Naive thymus-derived CD4-positive, alpha-beta T cell (primary cell): ENCODE measurements around the gene COL5A1. TPM values are rescaled to one million over a fixed set of nuclear protein-coding genes. Genes with fewer than 3 reads are reported as not detected.

ENCODE experiments used
- ATAC-seq: fragments of 150-1000 bp; cut with Tn5 transposase; 2 replicates; pipeline ENCODE4 v1.10.0; 2021; ENCODE audit warnings: mild to moderate bottlenecking, moderate library complexity
- CTCF ChIA-PET: fragments of 350-600 bp; sonication (Branson Sonifier 250); formaldehyde crosslinking; loops from one replicate; lab custom pipeline; 2021; ENCODE audit warnings: antibody characterized with exemption; lab: Charles Lee
- POLR2A ChIA-PET: fragments of 350-600 bp; sonication (Branson Sonifier 250); formaldehyde crosslinking; loops from one replicate; lab custom pipeline; 2021; ENCODE audit warnings: antibody characterized with exemption, inconsistent platforms; lab: Charles Lee
- DNase-seq, 9 donors: peaks; one replicate each; pipeline versions ENCODE4 v3.0.0 to v3.0.0-alpha.2; 2020 to 2022; ENCODE audit warnings: mixed read lengths in 1 of 9
- H3K27ac ChIP-seq: one replicate; pipeline ENCODE4 v1.7.0; 2013; ENCODE audit warnings: mild to moderate bottlenecking, low read depth, low read length, moderate library complexity
- H3K27me3 ChIP-seq, 2 donors: one replicate each; pipeline ENCODE4 v1.7.0; 2013; ENCODE audit warnings: low read length in 2 of 2, mild to moderate bottlenecking in 2 of 2, moderate library complexity in 2 of 2; ENCODE audit not compliant: control insufficient read depth in 2 of 2, insufficient read depth in 2 of 2
- H3K36me3 ChIP-seq, 3 experiments: 1 replicate in 2 of 3; 2 replicates in 1 of 3; pipeline ENCODE4 v1.7.0; 2013; ENCODE audit warnings: low read length in 3 of 3, mild to moderate bottlenecking in 3 of 3, moderate library complexity in 1 of 3; ENCODE audit not compliant: insufficient read depth in 3 of 3, control insufficient read depth in 2 of 3
- H3K4me1 ChIP-seq, 2 donors: one replicate each; pipeline ENCODE4 v1.7.0; 2013; ENCODE audit warnings: low read length in 2 of 2, mild to moderate bottlenecking in 2 of 2, moderate library complexity in 1 of 2; ENCODE audit not compliant: control insufficient read depth in 2 of 2, insufficient read depth in 2 of 2
- H3K4me3 ChIP-seq: 2 replicates; pipeline ENCODE4 v1.7.0; 2013; ENCODE audit warnings: mild to moderate bottlenecking, low read length
- H3K9me3 ChIP-seq, 3 experiments: 1 replicate in 2 of 3; 2 replicates in 1 of 3; pipeline ENCODE4 v1.7.0; 2013; ENCODE audit warnings: low read length in 3 of 3; ENCODE audit not compliant: control insufficient read depth in 2 of 3
- H3K27ac Mint-ChIP-seq, 9 donors: one replicate each; pipeline ENCODE4 v1.8.0; 2020 to 2022; ENCODE audit warnings: mixed read lengths in 9 of 9, mild to moderate bottlenecking in 8 of 9, moderate library complexity in 5 of 9, inconsistent platforms in 2 of 9
- H3K27me3 Mint-ChIP-seq, 5 donors: one replicate each; pipeline ENCODE4 v1.8.0; 2021 to 2022; ENCODE audit warnings: mixed read lengths in 5 of 5, mild to moderate bottlenecking in 1 of 5
- H3K36me3 Mint-ChIP-seq, 5 donors: one replicate each; pipeline ENCODE4 v1.8.0; 2020 to 2022; ENCODE audit warnings: mixed read lengths in 5 of 5, mild to moderate bottlenecking in 3 of 5, inconsistent platforms in 1 of 5
- H3K4me1 Mint-ChIP-seq, 7 donors: one replicate each; pipeline ENCODE4 v1.8.0; 2020 to 2022; ENCODE audit warnings: mixed read lengths in 7 of 7, mild to moderate bottlenecking in 3 of 7, inconsistent platforms in 1 of 7
- H3K4me3 Mint-ChIP-seq, 10 donors: one replicate each; pipeline ENCODE4 v1.8.0; 2020 to 2022; ENCODE audit warnings: mild to moderate bottlenecking in 10 of 10, mixed read lengths in 10 of 10, moderate library complexity in 6 of 10, inconsistent platforms in 2 of 10
- H3K9me3 Mint-ChIP-seq, 11 donors: one replicate each; pipeline ENCODE4 v1.8.0; 2020 to 2022; ENCODE audit warnings: mixed read lengths in 11 of 11, mild to moderate bottlenecking in 4 of 11, inconsistent platforms in 1 of 11, moderate library complexity in 1 of 11
- intact Hi-C, 2 donors: fragments of 100-400 bp; cut with micrococcal nuclease; formaldehyde crosslinking; loops; one replicate each; pipeline ENCODE4 v1.15.1; 2023
- polyA plus RNA-seq, 2 donors: library from polyadenylated mRNA; unstranded; fragments of 300-500 nt; fragmentation: Illumina TruSeq; gene quantifications; one replicate each; pipeline ENCODE4 v1.2.3, GENCODE V29; 2021
- total RNA-seq, 6 experiments: library from RNA in 5 of 6; stranded (reverse) in 5 of 6; gene quantifications; 1 replicate in 5 of 6; 2 replicates in 1 of 6; pipeline ENCODE4 v1.2.3 and lab custom pipeline; 2021 to 2026

Gene COL5A1
- total and polyA plus RNA-seq, 7 experiments from 2014 or later = 0.16 to 0.56 (median 0.24) TPM; not detected in 2

GRCh38 chr9:134814598-134815215 is 173.1 kb downstream of the COL5A1 start:
- DNase-seq = no peak
- CTCF ChIA-PET = no interaction called here
- no peaks in the 10 kb centered on the region for H3K36me3 ChIP-seq
- no peaks in the 10 kb centered on the region for H3K4me1 Mint-ChIP-seq
- H3K27me3 Mint-ChIP-seq = no peaks in the 10 kb centered on the region
- no peak for ATAC-seq
- no peaks in the 10 kb centered on the region for H3K4me1 ChIP-seq
- H3K27ac ChIP-seq = no peak overlapping the region
- no peak overlapping the region for H3K4me3 Mint-ChIP-seq
- H3K9me3 ChIP-seq = no peaks in the 10 kb centered on the region
- no peak overlapping the region for H3K4me3 ChIP-seq
- POLR2A ChIA-PET = no interaction called here
- H3K36me3 Mint-ChIP-seq = no peaks in the 10 kb centered on the region
- no peaks in the 10 kb centered on the region for H3K27me3 ChIP-seq
- H3K27ac Mint-ChIP-seq = no peak overlapping the region
- H3K9me3 Mint-ChIP-seq = no peaks in the 10 kb centered on the region
- intact Hi-C loops = no loop called here

- H3K27ac Mint-ChIP-seq = no peak overlapping the region
- no peaks in the 10 kb centered on the region for H3K9me3 Mint-ChIP-seq
- ATAC-seq (no peak), DNase-seq (no peak)
- H3K27me3 Mint-ChIP-seq = no peaks in the 10 kb centered on the region
- H3K27ac ChIP-seq = no peak overlapping the region
- H3K36me3 Mint-ChIP-seq = no peaks in the 10 kb centered on the region
- no peaks in the 10 kb centered on the region for H3K36me3 ChIP-seq
- no peaks in the 10 kb centered on the region for H3K4me1 Mint-ChIP-seq
- H3K4me3 Mint-ChIP-seq = no peak overlapping the region
- no peaks in the 10 kb centered on the region for H3K4me1 ChIP-seq
- no peak overlapping the region for H3K4me3 ChIP-seq
- no peaks in the 10 kb centered on the region for H3K9me3 ChIP-seq
- ChIA-PET POLR2A (no interaction called here), CTCF (no interaction called here)
- H3K27me3 ChIP-seq = no peaks in the 10 kb centered on the region
- intact Hi-C loops = no loop called here
These were observed 174.0 kb downstream of the COL5A1 start for GRCh38 chr9:134815435-134816214.

DNA sequence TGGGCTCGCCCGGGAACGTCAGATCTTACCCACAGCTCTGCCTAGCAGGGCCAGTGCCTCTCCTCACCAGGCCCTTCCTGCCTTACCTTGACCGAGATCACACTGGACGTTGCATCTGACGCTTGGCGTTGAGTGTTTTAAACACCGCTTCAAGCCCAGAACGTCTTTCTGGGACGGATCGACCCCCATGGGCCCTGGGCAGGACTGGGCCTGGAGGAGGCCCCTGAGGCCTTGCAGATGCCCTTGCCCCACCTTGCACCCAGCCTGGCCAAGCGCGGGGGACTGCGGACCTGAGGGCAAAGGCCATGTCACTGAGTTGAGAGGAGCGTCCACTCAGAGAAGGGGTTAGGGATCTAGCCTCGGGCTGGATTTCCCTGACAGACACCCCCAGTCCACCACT is 174.7 kb downstream of the COL5A1 start:
- H3K27me3 ChIP-seq = no peaks in the 10 kb centered on the region
- H3K4me1 ChIP-seq = no peaks in the 10 kb centered on the region
- no peaks in the 10 kb centered on the region for H3K9me3 Mint-ChIP-seq
- H3K27ac Mint-ChIP-seq = no peak overlapping the region
- ATAC-seq (no peak), DNase-seq (no peak)
- ChIA-PET CTCF (no interaction called here), POLR2A (no interaction called here)
- H3K27me3 Mint-ChIP-seq = no peaks in the 10 kb centered on the region
- no peaks in the 10 kb centered on the region for H3K36me3 Mint-ChIP-seq
- intact Hi-C loops = no loop called here
- no peaks in the 10 kb centered on the region for H3K36me3 ChIP-seq
- H3K4me3 Mint-ChIP-seq = no peak overlapping the region
- no peak overlapping the region for H3K4me3 ChIP-seq
- H3K4me1 Mint-ChIP-seq = no peaks in the 10 kb centered on the region
- no peaks in the 10 kb centered on the region for H3K9me3 ChIP-seq
- no peak overlapping the region for H3K27ac ChIP-seq

DNA sequence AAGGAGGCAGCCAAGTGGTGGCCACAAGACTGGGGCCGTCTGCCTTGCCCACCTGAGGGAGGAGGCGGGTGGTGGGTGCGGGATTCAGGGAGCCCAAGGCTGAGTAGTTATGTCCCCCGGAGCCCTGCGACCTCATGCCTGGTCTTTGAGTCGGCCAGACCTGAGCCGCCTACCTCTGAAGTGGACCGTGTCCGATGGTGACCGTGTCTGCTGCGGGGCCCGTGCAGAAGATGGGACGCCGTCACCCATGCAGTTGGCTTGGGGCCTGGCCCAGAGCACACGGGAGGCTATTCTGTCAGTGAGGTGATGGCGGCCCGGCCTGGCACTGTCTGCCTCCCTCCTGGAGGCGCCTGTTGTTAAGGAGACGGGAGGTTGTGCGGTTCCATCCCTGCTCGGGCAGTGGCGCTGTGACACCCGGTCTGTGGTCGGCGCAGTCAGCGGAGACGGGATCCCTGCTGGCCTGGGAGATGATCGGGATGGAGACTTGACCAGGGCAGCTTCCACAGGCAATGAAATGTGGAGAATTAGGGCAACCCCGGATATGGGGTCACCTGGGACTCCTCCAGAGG is 176.5 kb downstream of the COL5A1 start:
- H3K27me3 ChIP-seq = no peaks in the 10 kb centered on the region
- no peak overlapping the region for H3K27ac ChIP-seq
- H3K9me3 Mint-ChIP-seq = no peaks in the 10 kb centered on the region
- no peak overlapping the region for H3K4me3 Mint-ChIP-seq
- no peaks in the 10 kb centered on the region for H3K9me3 ChIP-seq
- H3K36me3 ChIP-seq = no peaks in the 10 kb centered on the region
- H3K4me3 ChIP-seq = no peak overlapping the region
- ChIA-PET CTCF (no interaction called here), POLR2A (no interaction called here)
- no peaks in the 10 kb centered on the region for H3K36me3 Mint-ChIP-seq
- ATAC-seq = no peak
- intact Hi-C loops = no loop called here
- no peak overlapping the region for H3K27ac Mint-ChIP-seq
- H3K4me1 ChIP-seq = no peaks in the 10 kb centered on the region
- H3K4me1 Mint-ChIP-seq = no peaks in the 10 kb centered on the region
- no peaks in the 10 kb centered on the region for H3K27me3 Mint-ChIP-seq
- DNase-seq = no peak

DNA sequence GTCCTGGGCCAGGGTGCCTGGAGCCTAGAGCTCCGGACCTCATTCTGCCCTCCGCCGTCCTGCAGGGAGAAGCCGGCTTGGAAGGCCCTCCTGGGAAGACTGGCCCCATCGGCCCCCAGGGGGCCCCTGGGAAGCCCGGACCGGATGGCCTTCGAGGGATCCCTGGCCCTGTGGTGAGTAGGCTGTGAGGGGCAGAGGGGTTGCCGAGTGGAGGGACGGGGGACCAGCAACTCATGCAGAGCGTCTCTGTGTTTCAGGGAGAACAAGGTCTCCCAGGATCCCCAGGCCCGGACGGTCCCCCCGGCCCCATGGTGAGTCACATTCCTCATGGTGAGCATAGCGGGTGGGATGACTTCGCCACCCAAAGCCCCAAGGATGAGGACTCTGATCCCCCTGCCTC is 177.0 kb downstream of the COL5A1 start:
- no peak overlapping the region for H3K4me3 Mint-ChIP-seq
- H3K27me3 Mint-ChIP-seq = no peaks in the 10 kb centered on the region
- no peaks in the 10 kb centered on the region for H3K4me1 ChIP-seq
- H3K9me3 ChIP-seq = no peaks in the 10 kb centered on the region
- no peak overlapping the region for H3K27ac ChIP-seq
- intact Hi-C loops = no loop called here
- no peak overlapping the region for H3K4me3 ChIP-seq
- no peak overlapping the region for H3K27ac Mint-ChIP-seq
- H3K4me1 Mint-ChIP-seq = no peaks in the 10 kb centered on the region
- no peaks in the 10 kb centered on the region for H3K36me3 Mint-ChIP-seq
- H3K27me3 ChIP-seq = no peaks in the 10 kb centered on the region
- no peaks in the 10 kb centered on the region for H3K9me3 Mint-ChIP-seq
- ATAC-seq (no peak), DNase-seq (no peak)
- H3K36me3 ChIP-seq = no peaks in the 10 kb centered on the region
- ChIA-PET POLR2A (no interaction called here), CTCF (no interaction called here)

DNA sequence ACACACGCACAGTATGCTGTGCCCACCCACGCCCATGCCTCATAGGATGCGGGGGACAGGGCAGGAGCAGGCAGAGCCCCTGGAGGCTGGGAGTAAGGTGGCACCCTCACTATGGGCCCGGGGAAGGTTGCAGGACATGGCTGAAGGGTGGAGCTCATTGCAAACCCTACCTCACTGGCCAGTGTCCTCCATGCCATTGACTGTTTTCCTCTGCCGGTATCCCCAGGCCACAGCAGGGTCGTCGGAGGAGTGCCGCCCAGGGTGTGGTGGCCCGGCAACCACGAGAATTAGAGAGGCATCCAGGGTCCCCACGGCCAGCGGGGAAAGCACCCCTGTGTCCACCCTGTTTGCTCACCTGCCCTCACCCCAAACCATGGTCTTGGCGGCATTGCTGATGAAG is 179.3 kb downstream of the COL5A1 start:
- no peaks in the 10 kb centered on the region for H3K36me3 Mint-ChIP-seq
- ATAC-seq (no peak), DNase-seq (no peak)
- H3K4me1 ChIP-seq = no peaks in the 10 kb centered on the region
- CTCF ChIA-PET = no interaction called here
- no peaks in the 10 kb centered on the region for H3K27me3 ChIP-seq
- no peak overlapping the region for H3K4me3 Mint-ChIP-seq
- H3K27ac Mint-ChIP-seq = no peak overlapping the region
- no peaks in the 10 kb centered on the region for H3K9me3 ChIP-seq
- H3K9me3 Mint-ChIP-seq = no peaks in the 10 kb centered on the region
- intact Hi-C loops = no loop called here
- H3K27me3 Mint-ChIP-seq = no peaks in the 10 kb centered on the region
- POLR2A ChIA-PET = no interaction called here
- H3K36me3 ChIP-seq = no peaks in the 10 kb centered on the region
- no peak overlapping the region for H3K4me3 ChIP-seq
- no peaks in the 10 kb centered on the region for H3K4me1 Mint-ChIP-seq
- H3K27ac ChIP-seq = no peak overlapping the region

DNA sequence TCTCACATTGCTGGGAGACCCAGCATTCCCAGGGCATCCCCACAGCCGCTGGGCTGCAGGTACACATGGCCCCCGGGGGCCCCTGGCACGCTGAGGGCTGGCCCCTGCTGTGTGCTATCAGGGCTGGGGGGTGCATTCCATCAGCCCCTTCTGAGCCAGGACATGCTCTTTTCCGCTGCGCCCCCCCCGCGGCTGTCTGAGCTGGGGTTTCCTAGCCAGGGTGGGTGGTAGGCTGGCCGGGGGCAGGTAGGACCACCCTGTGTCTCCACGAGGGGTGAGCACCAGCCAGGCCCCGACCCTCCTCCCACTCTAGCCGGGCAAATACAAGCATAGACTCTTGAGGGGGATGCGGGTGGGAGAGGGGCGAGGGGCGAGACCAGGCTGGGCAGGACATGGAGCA is 180.9 kb downstream of the COL5A1 start:
- no peak for DNase-seq
- no peak overlapping the region for H3K27ac ChIP-seq
- Mint-ChIP-seq H3K27me3 (no peaks in the 10 kb centered on the region), H3K4me1 (peaks cover 0 to 2% (median 0%) of the 10 kb centered on the region in 7 donors), H3K4me3 (no peak overlapping the region), H3K27ac (no peak overlapping the region), H3K9me3 (no peaks in the 10 kb centered on the region), H3K36me3 (no peaks in the 10 kb centered on the region)
- POLR2A ChIA-PET = no interaction called here
- ATAC-seq = no peak
- CTCF ChIA-PET = no interaction called here
- no peak overlapping the region for H3K4me3 ChIP-seq
- no peaks in the 10 kb centered on the region for H3K9me3 ChIP-seq
- H3K36me3 ChIP-seq = no peaks in the 10 kb centered on the region
- intact Hi-C loops = no loop called here
- no peaks in the 10 kb centered on the region for H3K27me3 ChIP-seq
- no peaks in the 10 kb centered on the region for H3K4me1 ChIP-seq
